ENCODE data around the gene KIAA2012.
A peak's percentile ranks its signal among the peaks of the same experiment; 100 is the strongest.

DNA sequence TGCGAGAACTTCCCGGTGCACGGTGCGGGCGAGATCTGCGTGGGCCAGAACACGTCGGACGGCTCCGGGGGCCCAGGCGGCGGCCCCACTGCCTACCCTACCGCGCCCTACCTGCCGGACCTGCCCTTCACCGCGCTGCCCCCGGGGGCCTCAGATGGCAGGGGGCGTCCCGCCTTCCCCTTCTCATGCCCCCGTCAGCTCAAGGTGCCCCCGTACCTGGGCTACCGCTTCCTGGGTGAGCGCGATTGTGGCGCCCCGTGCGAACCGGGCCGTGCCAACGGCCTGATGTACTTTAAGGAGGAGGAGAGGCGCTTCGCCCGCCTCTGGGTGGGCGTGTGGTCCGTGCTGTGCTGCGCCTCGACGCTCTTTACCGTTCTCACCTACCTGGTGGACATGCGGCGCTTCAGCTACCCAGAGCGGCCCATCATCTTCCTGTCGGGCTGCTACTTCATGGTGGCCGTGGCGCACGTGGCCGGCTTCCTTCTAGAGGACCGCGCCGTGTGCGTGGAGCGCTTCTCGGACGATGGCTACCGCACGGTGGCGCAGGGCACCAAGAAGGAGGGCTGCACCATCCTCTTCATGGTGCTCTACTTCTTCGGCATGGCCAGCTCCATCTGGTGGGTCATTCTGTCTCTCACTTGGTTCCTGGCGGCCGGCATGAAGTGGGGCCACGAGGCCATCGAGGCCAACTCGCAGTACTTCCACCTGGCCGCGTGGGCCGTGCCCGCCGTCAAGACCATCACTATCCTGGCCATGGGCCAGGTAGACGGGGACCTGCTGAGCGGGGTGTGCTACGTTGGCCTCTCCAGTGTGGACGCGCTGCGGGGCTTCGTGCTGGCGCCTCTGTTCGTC lies 37.7 kb upstream of the KIAA2012 start:
- TF ChIP-seq, protein P1, sequence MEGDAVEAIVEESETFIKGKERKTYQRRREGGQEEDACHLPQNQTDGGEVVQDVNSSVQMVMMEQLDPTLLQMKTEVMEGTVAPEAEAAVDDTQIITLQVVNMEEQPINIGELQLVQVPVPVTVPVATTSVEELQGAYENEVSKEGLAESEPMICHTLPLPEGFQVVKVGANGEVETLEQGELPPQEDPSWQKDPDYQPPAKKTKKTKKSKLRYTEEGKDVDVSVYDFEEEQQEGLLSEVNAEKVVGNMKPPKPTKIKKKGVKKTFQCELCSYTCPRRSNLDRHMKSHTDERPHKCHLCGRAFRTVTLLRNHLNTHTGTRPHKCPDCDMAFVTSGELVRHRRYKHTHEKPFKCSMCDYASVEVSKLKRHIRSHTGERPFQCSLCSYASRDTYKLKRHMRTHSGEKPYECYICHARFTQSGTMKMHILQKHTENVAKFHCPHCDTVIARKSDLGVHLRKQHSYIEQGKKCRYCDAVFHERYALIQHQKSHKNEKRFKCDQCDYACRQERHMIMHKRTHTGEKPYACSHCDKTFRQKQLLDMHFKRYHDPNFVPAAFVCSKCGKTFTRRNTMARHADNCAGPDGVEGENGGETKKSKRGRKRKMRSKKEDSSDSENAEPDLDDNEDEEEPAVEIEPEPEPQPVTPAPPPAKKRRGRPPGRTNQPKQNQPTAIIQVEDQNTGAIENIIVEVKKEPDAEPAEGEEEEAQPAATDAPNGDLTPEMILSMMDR (IDR thresholded peaks at IDR 0.05) = peak; percentile 19 to 69 (median 63)
- TF ChIP-seq POLR2A (IDR thresholded peaks at IDR 0.05) (no peak), EP300 (IDR thresholded peaks at IDR 0.05) (no peak)
